ENCODE data around the gene RAB43.

DNA sequence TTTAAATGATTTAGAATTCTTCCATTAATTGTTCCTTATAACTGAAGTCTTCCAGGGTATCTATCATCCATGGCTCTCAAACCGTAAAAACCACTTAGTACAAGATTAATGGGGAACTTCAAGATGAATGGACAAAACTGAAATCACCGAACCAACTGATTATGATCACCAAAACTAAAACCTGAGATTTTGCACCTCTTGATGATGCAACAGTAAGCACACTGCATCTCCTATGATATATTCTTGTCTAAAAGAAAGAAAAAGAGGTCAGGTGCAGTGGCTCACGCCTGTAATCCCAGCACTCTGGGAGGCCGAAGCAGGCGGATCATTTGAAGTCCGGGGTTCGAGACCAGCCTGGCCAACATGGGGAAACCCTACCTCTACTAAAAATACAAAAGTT, 42.9 kb upstream of the RAB43 start:
- TF ChIP-seq, protein P1, sequence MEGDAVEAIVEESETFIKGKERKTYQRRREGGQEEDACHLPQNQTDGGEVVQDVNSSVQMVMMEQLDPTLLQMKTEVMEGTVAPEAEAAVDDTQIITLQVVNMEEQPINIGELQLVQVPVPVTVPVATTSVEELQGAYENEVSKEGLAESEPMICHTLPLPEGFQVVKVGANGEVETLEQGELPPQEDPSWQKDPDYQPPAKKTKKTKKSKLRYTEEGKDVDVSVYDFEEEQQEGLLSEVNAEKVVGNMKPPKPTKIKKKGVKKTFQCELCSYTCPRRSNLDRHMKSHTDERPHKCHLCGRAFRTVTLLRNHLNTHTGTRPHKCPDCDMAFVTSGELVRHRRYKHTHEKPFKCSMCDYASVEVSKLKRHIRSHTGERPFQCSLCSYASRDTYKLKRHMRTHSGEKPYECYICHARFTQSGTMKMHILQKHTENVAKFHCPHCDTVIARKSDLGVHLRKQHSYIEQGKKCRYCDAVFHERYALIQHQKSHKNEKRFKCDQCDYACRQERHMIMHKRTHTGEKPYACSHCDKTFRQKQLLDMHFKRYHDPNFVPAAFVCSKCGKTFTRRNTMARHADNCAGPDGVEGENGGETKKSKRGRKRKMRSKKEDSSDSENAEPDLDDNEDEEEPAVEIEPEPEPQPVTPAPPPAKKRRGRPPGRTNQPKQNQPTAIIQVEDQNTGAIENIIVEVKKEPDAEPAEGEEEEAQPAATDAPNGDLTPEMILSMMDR (IDR thresholded peaks at IDR 0.05), result no peak
- TF ChIP-seq, protein P2, sequence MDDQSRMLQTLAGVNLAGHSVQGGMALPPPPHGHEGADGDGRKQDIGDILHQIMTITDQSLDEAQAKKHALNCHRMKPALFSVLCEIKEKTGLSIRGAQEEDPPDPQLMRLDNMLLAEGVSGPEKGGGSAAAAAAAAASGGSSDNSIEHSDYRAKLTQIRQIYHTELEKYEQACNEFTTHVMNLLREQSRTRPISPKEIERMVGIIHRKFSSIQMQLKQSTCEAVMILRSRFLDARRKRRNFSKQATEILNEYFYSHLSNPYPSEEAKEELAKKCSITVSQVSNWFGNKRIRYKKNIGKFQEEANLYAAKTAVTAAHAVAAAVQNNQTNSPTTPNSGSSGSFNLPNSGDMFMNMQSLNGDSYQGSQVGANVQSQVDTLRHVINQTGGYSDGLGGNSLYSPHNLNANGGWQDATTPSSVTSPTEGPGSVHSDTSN (IDR thresholded peaks at IDR 0.05), result no peak
- no peak for TF ChIP-seq RFX5 (IDR thresholded peaks at IDR 0.05; ENCODE audit: low read length)
- TF ChIP-seq TCF12 (IDR thresholded peaks at IDR 0.05), result no peak
- TF ChIP-seq TAF1 (IDR thresholded peaks at IDR 0.05; ENCODE audit: borderline replicate concordance, low read depth, low read length), result no peak
- TF ChIP-seq MEF2A (IDR thresholded peaks at IDR 0.05; ENCODE audit: borderline replicate concordance, low read depth), result no peak
- TF ChIP-seq RCOR1 (IDR thresholded peaks at IDR 0.05; ENCODE audit: low read length), result no peak
- no peak for TF ChIP-seq RAD21 (IDR thresholded peaks at IDR 0.05; ENCODE audit: low read length)
- TF ChIP-seq, protein P3, sequence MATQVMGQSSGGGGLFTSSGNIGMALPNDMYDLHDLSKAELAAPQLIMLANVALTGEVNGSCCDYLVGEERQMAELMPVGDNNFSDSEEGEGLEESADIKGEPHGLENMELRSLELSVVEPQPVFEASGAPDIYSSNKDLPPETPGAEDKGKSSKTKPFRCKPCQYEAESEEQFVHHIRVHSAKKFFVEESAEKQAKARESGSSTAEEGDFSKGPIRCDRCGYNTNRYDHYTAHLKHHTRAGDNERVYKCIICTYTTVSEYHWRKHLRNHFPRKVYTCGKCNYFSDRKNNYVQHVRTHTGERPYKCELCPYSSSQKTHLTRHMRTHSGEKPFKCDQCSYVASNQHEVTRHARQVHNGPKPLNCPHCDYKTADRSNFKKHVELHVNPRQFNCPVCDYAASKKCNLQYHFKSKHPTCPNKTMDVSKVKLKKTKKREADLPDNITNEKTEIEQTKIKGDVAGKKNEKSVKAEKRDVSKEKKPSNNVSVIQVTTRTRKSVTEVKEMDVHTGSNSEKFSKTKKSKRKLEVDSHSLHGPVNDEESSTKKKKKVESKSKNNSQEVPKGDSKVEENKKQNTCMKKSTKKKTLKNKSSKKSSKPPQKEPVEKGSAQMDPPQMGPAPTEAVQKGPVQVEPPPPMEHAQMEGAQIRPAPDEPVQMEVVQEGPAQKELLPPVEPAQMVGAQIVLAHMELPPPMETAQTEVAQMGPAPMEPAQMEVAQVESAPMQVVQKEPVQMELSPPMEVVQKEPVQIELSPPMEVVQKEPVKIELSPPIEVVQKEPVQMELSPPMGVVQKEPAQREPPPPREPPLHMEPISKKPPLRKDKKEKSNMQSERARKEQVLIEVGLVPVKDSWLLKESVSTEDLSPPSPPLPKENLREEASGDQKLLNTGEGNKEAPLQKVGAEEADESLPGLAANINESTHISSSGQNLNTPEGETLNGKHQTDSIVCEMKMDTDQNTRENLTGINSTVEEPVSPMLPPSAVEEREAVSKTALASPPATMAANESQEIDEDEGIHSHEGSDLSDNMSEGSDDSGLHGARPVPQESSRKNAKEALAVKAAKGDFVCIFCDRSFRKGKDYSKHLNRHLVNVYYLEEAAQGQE (IDR thresholded peaks at IDR 0.05; ENCODE audit: low read depth, low read length), result no peak
- TF ChIP-seq JUND (IDR thresholded peaks at IDR 0.05), result no peak
- no peak for TF ChIP-seq POLR2AphosphoS5 (IDR thresholded peaks at IDR 0.05; ENCODE audit: low read depth, low read length)
- TF ChIP-seq EP300 (IDR thresholded peaks at IDR 0.05; ENCODE audit: borderline replicate concordance in 1 of 2, low read depth in 1 of 2, low read length in 1 of 2), result no peak
